Measurements from ENCODE around the gene MSTO1. TPM values are rescaled to one million over a fixed set of nuclear protein-coding genes. Genes with fewer than 3 reads are reported as not detected.
"Not testable (repeated sequence)": the region's sequence is repeated elsewhere in the genome, so short reads cannot be mapped to it uniquely, and the experiment has no call there.

Gene MSTO1
- total RNA-seq, 2 donors from 2014 or later, result 29.6 to 30.2 TPM

- DNase-seq (ENCODE audit: low spot score), result no peak
- intact Hi-C loops (cut with DNase I), result no loop called here
Observed at GRCh38 chr1:155607708-155608107, 2.3 kb upstream of the MSTO1 start.

GRCh38 chr1:155608888-155609225, 1.2 kb upstream of the MSTO1 start:
- intact Hi-C loops (cut with DNase I), result no loop called here
- no peak for DNase-seq (ENCODE audit: low spot score)

- DNase-seq (ENCODE audit: low spot score); intact Hi-C loops (cut with DNase I): not testable (repeated sequence)
Observed at GRCh38 chr1:155610257-155610647, 234 bp downstream of the MSTO1 start.

DNA sequence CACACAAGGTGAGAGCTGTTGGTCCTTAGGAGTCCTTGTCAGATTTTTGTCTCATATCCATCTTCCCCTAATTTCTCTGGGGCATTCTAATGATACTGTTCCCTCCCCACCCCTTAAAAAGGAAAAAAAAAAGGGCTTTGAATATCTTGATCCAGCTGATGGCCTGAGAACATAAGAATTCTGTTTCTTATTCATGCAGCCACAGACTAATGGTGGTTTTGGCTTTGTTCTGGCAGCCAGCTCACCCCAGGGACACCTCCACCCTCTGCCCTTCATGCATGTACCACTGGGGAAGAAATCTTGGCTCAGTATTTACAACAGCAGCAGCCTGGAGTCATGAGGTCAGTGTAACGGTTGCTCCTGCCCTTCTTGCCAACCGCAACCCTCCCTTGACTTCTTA, 3.2 kb downstream of the MSTO1 start:
- intact Hi-C loops (cut with DNase I); DNase-seq (ENCODE audit: low spot score): not testable (repeated sequence)

DNA sequence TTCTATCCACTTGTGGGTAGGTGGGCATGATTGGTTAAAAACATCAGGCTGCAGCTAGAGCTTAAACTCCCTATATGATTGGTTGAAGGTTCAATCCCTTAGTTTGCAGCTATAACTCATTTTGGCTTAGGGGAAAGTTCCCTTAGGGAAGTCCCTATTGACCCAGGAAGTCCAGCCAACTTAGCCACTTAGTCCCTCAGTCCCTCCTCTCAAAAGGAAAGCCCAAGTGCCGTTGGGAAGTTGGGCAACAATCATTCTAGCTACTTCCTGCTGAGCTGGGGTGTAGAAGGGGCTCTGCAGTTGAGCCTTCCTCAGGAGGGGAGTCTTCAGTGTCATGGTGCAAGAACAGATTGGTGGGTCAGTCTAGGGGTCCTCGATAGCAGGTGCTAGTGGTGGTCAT, 12.2 kb downstream of the MSTO1 start:
- intact Hi-C loops (cut with DNase I), result no loop called here
- DNase-seq (ENCODE audit: low spot score), result no peak

- intact Hi-C loops (cut with DNase I), result no loop called here
- no peak for DNase-seq (ENCODE audit: low spot score)
Observed at GRCh38 chr1:155623357-155623756, 13.3 kb downstream of the MSTO1 start.

DNA sequence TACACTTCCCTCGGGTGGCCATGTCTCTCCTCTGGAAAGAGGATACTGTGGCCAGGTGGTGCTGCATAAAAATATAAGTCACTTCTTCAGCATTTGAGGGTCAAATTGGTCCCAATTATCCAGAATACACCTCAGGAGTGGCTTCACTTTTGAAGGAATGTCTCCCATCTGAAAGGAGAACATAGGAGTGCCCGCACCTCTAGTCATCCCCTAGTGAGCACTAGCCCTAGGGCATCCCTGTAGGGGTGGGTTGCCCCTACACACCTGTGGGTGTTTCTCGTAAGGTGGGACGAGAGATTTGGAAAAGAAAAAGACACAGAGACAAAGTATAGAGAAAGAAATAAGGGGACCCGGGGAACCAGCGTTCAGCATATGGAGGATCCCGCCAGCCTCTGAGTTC, 16.4 kb downstream of the MSTO1 start:
- intact Hi-C loops (cut with DNase I); DNase-seq (ENCODE audit: low spot score): not testable (repeated sequence)

DNA sequence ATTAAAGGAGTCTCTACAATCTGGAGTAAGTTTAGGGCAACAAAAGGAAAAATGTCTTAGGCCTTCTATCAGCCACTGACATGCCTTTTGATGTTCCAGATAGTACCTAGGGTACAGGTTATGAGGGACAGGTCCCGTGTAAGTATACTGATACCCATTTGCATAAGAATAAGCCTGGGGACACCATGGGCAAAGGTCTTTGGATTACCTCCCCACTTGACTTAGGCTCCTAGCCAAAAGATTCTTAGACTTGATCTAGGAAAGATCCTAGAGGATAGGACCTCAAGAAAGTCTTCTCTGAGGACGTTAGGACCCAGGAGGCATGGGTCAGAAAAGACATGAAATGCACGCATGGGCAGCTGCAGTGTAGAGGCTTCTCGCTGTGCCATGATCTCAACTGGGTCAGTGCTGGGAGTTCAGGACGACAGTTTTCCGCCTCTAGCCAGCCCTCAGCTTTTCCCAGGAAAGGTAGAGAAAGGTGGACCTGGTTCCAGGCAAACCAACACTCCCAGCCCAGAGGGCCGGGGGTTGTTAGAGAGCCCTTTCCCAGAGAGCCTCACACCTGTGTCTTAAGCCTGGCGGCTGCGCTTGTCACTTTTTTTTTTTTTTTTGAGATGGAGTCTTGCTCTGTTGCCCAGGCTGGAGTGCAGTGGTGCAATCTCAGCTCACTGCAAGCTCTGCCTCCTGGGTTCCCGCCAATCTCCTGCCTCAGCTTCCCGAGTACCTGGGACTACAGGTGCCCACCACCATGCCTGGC, 26.6 kb downstream of the MSTO1 start:
- intact Hi-C loops (cut with DNase I), result no loop called here
- no peak for DNase-seq (ENCODE audit: low spot score)

DNA sequence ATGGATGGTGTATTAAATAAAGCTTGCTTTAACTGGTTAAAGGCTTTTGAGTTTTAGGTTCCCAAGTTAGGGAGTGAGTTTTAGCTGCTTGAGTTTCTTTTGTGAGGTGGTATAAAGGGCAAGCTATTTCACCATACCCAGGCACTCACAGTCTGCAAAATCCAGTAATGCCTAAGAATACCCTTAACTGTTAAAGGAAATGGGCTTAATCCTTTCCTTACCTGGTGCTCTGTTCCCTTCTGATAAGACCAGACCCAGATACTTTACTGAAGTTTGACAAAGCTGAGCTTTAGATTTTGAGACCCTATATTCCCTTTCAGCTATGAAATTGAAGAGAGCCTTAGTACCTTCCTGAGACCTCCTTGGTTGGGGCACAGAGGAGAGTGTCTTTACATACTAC, 30.3 kb downstream of the MSTO1 start:
- intact Hi-C loops (cut with DNase I), result no loop called here
- no peak for DNase-seq (ENCODE audit: low spot score)

DNA sequence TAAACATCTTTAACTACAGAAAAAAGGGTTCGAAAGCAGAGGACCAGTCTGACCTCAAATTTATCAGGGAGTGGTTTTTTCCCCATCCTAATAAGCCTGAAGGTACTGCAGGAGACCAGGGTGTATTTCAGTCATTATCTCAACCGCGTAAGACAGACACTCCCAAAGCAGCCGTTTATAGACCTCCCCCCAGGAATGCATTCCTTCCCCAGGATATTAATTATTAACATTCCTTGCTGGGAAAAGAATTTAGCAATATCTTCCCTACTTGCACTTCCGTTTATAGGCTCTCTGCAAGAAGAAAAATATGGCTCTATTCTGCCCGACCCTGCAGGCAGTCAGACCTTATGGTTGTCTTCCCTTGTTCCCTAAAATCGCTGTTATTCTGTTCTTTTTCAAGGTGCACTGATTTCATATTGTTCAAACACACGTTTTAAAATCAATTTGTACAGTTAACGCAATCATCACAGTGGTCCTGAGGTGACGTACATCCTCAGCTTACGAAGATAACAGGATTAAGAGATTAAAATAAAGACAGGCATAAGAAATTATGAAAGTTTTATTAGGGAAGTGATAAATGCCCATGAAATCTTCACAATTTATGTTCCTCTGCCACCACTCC, 32.7 kb downstream of the MSTO1 start:
- DNase-seq (ENCODE audit: low spot score); intact Hi-C loops (cut with DNase I): not testable (repeated sequence)

DNA sequence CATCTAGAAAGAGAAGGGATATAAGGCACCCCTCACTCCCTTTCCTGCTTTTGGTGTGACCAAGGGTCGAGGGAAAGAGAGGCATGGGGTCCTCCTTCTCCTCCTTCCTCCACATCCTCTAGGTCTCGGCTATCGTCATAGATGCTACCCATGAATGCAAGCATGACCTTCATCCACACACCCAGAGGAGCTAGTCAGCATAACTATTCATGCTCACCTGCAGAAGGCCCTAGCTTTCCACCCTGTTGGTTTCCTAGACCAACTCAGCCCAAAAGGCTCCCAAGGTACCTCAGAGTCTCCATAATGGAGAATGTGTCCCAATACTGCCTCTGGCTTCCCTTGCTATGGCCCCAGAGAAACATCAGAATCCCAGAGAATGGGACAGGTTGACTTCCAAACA, 33.2 kb downstream of the MSTO1 start:
- no peak for DNase-seq (ENCODE audit: low spot score)
- intact Hi-C loops (cut with DNase I), result no loop called here

DNA sequence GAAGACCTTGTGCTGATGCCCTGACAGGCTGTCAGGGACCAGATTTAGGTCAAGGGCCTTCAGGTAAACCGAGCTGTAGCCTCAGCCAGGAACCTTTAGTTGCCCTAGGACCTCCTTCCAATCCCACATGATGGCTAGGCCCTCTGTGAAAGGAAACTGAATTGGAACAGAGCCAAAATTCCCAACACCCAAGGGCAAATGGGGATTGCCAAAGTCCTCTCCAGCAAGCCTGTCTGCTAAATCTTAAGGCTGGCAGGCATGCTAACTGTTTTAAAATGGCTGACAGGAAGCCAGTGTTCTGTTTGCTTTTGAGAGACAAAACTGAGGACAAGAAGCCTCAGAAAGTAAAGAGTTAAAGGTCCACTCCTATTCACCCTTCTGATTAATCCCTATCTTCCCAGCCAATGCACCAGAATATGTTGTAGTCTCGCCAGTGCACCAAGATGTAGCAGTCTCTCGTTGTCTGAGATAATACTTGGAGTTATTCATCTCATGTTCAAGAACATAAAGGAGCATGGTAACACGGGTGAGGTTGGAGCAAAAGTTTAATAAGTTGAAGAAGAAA, 35.1 kb downstream of the MSTO1 start:
- intact Hi-C loops (cut with DNase I), result no loop called here
- no peak for DNase-seq (ENCODE audit: low spot score)

- no peak for DNase-seq (ENCODE audit: low spot score)
- intact Hi-C loops (cut with DNase I), result no loop called here
Observed at GRCh38 chr1:155645648-155646047, 35.6 kb downstream of the MSTO1 start.

DNA sequence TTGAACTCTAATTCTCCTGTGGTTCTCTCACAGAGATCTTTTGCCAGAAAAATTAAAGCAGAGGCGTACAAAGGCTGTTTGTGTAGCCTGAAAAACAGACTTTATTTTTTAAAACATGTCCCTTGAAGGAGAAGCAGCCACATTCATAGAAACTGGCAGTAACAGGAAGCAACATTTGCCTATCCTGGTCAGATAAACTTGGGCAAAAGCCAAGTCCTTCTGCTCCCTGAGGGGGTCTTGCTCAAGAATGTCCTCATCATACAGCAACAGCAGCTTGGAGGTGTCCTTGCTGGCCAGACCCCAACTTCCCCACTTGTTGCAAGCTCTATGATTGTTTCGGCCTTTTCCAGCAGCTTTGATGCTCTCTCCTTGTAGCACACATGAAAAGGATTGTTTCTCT, 36.3 kb downstream of the MSTO1 start:
- no peak for DNase-seq (ENCODE audit: low spot score)
- intact Hi-C loops (cut with DNase I), result no loop called here

GRCh38 chr1:155648207-155649147, 38.5 kb downstream of the MSTO1 start:
- intact Hi-C loops (cut with DNase I), result no loop called here
- DNase-seq (ENCODE audit: low spot score), result no peak

DNA sequence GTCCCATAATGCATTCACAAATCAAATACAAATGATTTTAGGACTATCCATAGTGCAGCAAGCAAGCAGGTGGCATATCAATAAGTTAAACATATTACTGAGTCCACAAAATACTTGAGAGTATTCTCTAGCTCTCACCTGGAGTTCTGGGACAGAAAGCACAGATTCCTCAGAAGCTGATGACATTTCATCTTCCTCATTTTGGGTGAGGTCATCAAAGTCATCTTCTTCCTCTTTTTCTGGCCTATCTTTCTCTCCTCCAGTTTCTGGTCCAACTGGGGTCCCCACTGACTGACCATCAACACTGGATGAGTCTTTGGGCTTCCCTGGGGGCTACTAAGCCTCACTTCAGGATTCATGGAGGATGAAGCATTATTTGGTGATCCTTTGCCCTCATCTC, 39.7 kb downstream of the MSTO1 start:
- DNase-seq (ENCODE audit: low spot score), result no peak
- intact Hi-C loops (cut with DNase I), result no loop called here

GRCh38 chr1:155650231-155650757, 40.3 kb downstream of the MSTO1 start:
- DNase-seq (ENCODE audit: low spot score), result no peak
- intact Hi-C loops (cut with DNase I), result no loop called here

DNA sequence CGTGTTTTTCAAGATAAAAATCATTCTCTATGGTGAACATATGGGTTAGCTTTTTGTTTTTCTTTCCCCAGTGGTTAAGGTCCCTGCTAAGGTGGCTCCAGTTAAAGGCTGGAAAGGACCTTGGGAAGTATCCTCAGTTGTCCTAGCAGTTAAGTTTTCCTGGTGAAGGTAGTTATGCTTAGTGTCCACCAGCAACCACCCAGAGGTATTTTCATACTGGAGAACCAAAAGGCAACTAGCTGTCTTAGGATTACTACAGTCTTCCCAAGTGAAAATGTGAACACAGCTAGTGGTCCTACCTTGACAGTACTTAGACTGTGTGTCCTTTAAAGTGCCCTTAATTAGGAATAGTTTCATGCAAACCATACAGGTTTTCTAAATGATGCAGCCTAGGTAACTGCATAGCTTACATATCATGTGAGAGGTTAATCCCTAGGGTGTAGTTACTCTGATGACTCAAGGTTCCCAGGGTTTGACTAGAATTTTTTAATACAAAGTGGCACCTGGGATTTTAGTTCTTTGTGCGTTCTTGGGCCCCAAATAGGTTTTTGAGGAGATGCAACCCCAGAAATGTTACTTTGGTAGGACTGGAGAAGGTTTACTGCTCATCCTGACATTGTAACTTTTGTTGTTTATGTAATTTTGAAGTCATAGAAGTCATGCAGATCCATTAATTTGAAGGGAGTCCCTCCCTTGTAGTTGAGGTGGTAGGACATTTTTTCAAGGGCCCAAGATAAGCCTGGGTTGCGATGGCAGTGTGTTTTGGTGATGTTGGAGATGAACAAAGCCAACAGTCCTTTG, 42.0 kb downstream of the MSTO1 start:
- intact Hi-C loops (cut with DNase I), result no loop called here
- no peak for DNase-seq (ENCODE audit: low spot score)

GRCh38 chr1:155652951-155653350, 42.9 kb downstream of the MSTO1 start:
- intact Hi-C loops (cut with DNase I), result no loop called here
- DNase-seq (ENCODE audit: low spot score), result no peak
